HG02642 (cell line): ENCODE results near the gene CCER1.

Experiments used
- ATAC-seq: cut with Tn5 transposase; IDR thresholded peaks from one replicate; pipeline ENCODE4 v1.9.1; 2021; ENCODE audit warnings: mild to moderate bottlenecking; ENCODE audit not compliant: unreplicated experiment, poor library complexity

Gene CCER1

GRCh38 chr12:90969851-90970250 lies 14.9 kb upstream of the CCER1 start:
- no peak for ATAC-seq

- no peak for ATAC-seq
These were observed 14.4 kb upstream of the CCER1 start for GRCh38 chr12:90969346-90969745.

GRCh38 chr12:90965204-90965603 lies 10.2 kb upstream of the CCER1 start:
- ATAC-seq, result no peak

GRCh38 chr12:90964616-90965015 lies 9.6 kb upstream of the CCER1 start:
- ATAC-seq, result no peak

GRCh38 chr12:90963946-90964345 lies 9.0 kb upstream of the CCER1 start:
- no peak for ATAC-seq

GRCh38 chr12:90961154-90961553 lies 6.2 kb upstream of the CCER1 start:
- no peak for ATAC-seq

GRCh38 chr12:90959538-90960139 lies 4.7 kb upstream of the CCER1 start:
- peak; percentile 88 for ATAC-seq

- ATAC-seq, result no peak
These were observed 4.1 kb upstream of the CCER1 start for GRCh38 chr12:90959032-90959431.

GRCh38 chr12:90958347-90958746 lies 3.4 kb upstream of the CCER1 start:
- ATAC-seq, result no peak

- no peak for ATAC-seq
These were observed 548 bp downstream of the CCER1 start for GRCh38 chr12:90954428-90954827.

GRCh38 chr12:90953956-90954421 lies 987 bp downstream of the CCER1 start:
- ATAC-seq, result no peak

GRCh38 chr12:90951432-90952105 lies 3.4 kb downstream of the CCER1 start:
- no peak for ATAC-seq

GRCh38 chr12:90947869-90948268 lies 7.1 kb downstream of the CCER1 start:
- no peak for ATAC-seq

GRCh38 chr12:90945070-90945649 lies 9.8 kb downstream of the CCER1 start:
- ATAC-seq, result peak; percentile 73

GRCh38 chr12:90943255-90943654 lies 11.7 kb downstream of the CCER1 start:
- ATAC-seq, result no peak

- peak; percentile 77 for ATAC-seq
These were observed 14.0 kb downstream of the CCER1 start for GRCh38 chr12:90940872-90941499.

GRCh38 chr12:90939382-90939781 lies 15.6 kb downstream of the CCER1 start:
- ATAC-seq, result no peak

- no peak for ATAC-seq
These were observed 16.5 kb downstream of the CCER1 start for GRCh38 chr12:90938451-90938850.

GRCh38 chr12:90937651-90938050 lies 17.3 kb downstream of the CCER1 start:
- no peak for ATAC-seq

GRCh38 chr12:90936230-90937005 lies 18.6 kb downstream of the CCER1 start:
- ATAC-seq, result no peak

- ATAC-seq, result no peak
These were observed 29.4 kb downstream of the CCER1 start for GRCh38 chr12:90925562-90925961.
